Heart left ventricle (tissue), 13 donors: Measurements from ENCODE around the gene TMEM145.

Source experiments
- POLR2A ChIP-seq, 2 donors: fragments of 450-650 bp; IDR thresholded peaks; one replicate each; pipeline ENCODE4 v1.6.1; 2017; ENCODE audit warnings: antibody characterized with exemption in 2 of 2, mild to moderate bottlenecking in 2 of 2, moderate library complexity in 2 of 2
- TF ChIP-seq, protein P1 (sequence below), 12 donors: fragments of 200-600 bp; sonication (generic) in 4 of 12; IDR thresholded peaks; one replicate each; pipeline versions ENCODE4 v1.5.0 to v1.8.0; 2018 to 2022; ENCODE audit warnings: antibody characterized with exemption in 12 of 12, mild to moderate bottlenecking in 5 of 12
- donor health status: ischemic (EF 13 %, LVEDD 7.1; RV severe dilation, severe dysfunction).
- donor health status: DM: no; HTN: yes; CAD: no.
- donor health status: DM: no; HTN: no; CAD: no.
- donor health status: ischemic (EF 25% LVEDD 6.9; RV normal size, moderate dysfunction).
- donor health status: ischemic (EF 25% LVEDD 5.7; RV mildly dilated, moderate dysfunction).
- donor health status: ischemic (EF 35%, LVEDD 5.7; RV mildly dilated, moderate dysfunction).
- donor health status: nonischemic (EF 11% LVEDD 7.7; RV severe dilation, severe dysfunction).
- donor health status: DM: yes; HTN: yes; CAD: no.
- donor health status: PGD.
- donor health status: ischemic (EF 29% LVEDD 5.4; RV normal size, mild dysfunction).
- donor health status: nonischemic (EF 23%, LVEDD 6.1; RV moderate dilation, normal function).

DNA sequence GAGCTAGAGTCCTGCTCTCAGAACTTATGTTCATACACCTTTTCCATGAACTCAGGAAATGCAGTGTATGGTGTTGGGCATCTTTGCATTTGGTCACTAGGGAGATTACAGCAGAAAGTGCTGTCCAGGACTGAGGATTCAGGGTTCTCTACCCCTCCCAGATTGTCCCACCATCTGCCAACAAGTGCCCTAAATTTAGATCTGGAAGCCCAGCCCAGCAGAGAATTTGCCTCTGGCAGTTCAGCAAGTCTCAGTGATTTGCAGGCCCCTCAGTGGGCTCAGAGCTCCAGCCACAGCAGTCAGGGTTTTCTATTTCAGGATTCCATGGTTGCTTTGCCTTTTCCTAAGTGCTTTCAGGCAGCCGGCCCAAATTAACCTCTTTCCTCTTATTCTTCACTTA lies 53.6 kb downstream of the TMEM145 start:
- TF ChIP-seq, protein P1, sequence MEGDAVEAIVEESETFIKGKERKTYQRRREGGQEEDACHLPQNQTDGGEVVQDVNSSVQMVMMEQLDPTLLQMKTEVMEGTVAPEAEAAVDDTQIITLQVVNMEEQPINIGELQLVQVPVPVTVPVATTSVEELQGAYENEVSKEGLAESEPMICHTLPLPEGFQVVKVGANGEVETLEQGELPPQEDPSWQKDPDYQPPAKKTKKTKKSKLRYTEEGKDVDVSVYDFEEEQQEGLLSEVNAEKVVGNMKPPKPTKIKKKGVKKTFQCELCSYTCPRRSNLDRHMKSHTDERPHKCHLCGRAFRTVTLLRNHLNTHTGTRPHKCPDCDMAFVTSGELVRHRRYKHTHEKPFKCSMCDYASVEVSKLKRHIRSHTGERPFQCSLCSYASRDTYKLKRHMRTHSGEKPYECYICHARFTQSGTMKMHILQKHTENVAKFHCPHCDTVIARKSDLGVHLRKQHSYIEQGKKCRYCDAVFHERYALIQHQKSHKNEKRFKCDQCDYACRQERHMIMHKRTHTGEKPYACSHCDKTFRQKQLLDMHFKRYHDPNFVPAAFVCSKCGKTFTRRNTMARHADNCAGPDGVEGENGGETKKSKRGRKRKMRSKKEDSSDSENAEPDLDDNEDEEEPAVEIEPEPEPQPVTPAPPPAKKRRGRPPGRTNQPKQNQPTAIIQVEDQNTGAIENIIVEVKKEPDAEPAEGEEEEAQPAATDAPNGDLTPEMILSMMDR (IDR thresholded peaks at IDR 0.05): no peak
- no peak for TF ChIP-seq POLR2A (IDR thresholded peaks at IDR 0.05)
